Aorta (tissue), 5 donors: ENCODE measurements around the gene CCDC12. TPM values are rescaled to one million over a fixed set of nuclear protein-coding genes. Genes with fewer than 3 reads are reported as not detected.
A peak's percentile ranks its signal among the peaks of the same experiment; 100 is the strongest.

Experiments
- ATAC-seq: fragments of 200-7000 bp; cut with Tn5 transposase; one replicate; pipeline ENCODE4 v1.9.1; 2022; ENCODE audit warnings: moderate library complexity; ENCODE audit not compliant: low FRiP score
- DNase-seq, 2 donors: peaks; one replicate each; pipeline ENCODE4 v3.0.0-alpha.2; 2020
- H3K27ac ChIP-seq, 2 donors: one replicate each; pipeline ENCODE4 v1.5.1; 2013; ENCODE audit warnings: low read length in 2 of 2, mild to moderate bottlenecking in 2 of 2, moderate library complexity in 2 of 2, control low read depth in 1 of 2, inconsistent platforms in 1 of 2, low read depth in 1 of 2
- H3K27me3 ChIP-seq, 2 donors: one replicate each; pipeline ENCODE4 v1.6.1; 2013; ENCODE audit warnings: control low read depth in 1 of 2, low read length in 1 of 2, mild to moderate bottlenecking in 1 of 2, moderate library complexity in 1 of 2; ENCODE audit not compliant: insufficient read depth in 2 of 2, control insufficient read depth in 1 of 2
- H3K36me3 ChIP-seq, 2 donors: one replicate each; pipeline ENCODE4 v1.6.1; 2013; ENCODE audit warnings: control low read depth in 1 of 2, low read length in 1 of 2, mild to moderate bottlenecking in 1 of 2; ENCODE audit not compliant: insufficient read depth in 2 of 2, control insufficient read depth in 1 of 2
- H3K4me1 ChIP-seq, 2 donors: one replicate each; pipeline ENCODE4 v1.6.1; 2013; ENCODE audit warnings: low read length in 2 of 2, control low read depth in 1 of 2, mild to moderate bottlenecking in 1 of 2, moderate library complexity in 1 of 2; ENCODE audit not compliant: insufficient read depth in 2 of 2, control insufficient read depth in 1 of 2
- H3K4me3 ChIP-seq, 2 donors: one replicate each; pipeline ENCODE4 v1.5.1; 2013; ENCODE audit warnings: low read length in 2 of 2, control low read depth in 1 of 2, mild to moderate bottlenecking in 1 of 2
- H3K9me3 ChIP-seq: one replicate; pipeline ENCODE4 v1.6.1; 2013; ENCODE audit warnings: mild to moderate bottlenecking, low read length; ENCODE audit not compliant: control insufficient read depth
- WGBS, 2 donors: extraction: QIAGEN DNeasy Blood & Tissue Kit; methylation state at CpG; one replicate each; pipeline ENCODE4 v1.1.7; 2013; 5-methylcytosine and 5-hydroxymethylcytosine counted together
- intact Hi-C, 2 donors: fragments of 100-400 bp; cut with DNase I; formaldehyde crosslinking; loops; one replicate each; pipeline versions ENCODE4 v1.14.2 to v1.15.0; 2022
- long read RNA-seq, 2 donors: library from polyadenylated mRNA; unstranded; transcript quantifications; one replicate each; pipeline ENCODE4 v2.0.0, GENCODE V29; 2020 to 2021
- polyA plus RNA-seq, 2 donors: library from polyadenylated mRNA; stranded (reverse); fragments of 200-250 nt; gene quantifications; one replicate each; pipeline ENCODE4 v1.2.3, GENCODE V29; 2013
- total RNA-seq, 2 donors: library from RNA; stranded (reverse); fragmentation: NEBNext Ultra II Directional; extraction: Animal tissue kit (Norgen Biotek cat#: 25700); gene quantifications; one replicate each; pipeline ENCODE4 v1.2.1, GENCODE V29; 2021
- donor health status: healthy with polysubstance abuse.
- donor health status: Bipolar disorder and iron deficiency.
- donor health status: DM: no; HTN: no; CAD: no.
- donor health status: DM: no; HTN: no; CAD: no.
- donor health status: DM: yes; HTN: yes; CAD: no.

Gene CCDC12
- total RNA-seq: 10 to 100 TPM; 30.5 to 35.9 TPM
- polyA plus RNA-seq: 10 to 100 TPM; 43.5 to 46.5 TPM
- long read RNA-seq, donor 1, transcript CCDC12-204 (2 exons, 572 nt): major isoform, 6 of 33 reads
- long read RNA-seq, donor 1, partial matches to known transcripts: 16 of 33 reads
- long read RNA-seq, donor 1, other reads (novel, unspliced or antisense): 9 of 33 reads
- long read RNA-seq, donor 2, partial matches to known transcripts: 11 of 19 reads
- long read RNA-seq, donor 2, other reads (novel, unspliced or antisense): 7 of 19 reads

- Histone ChIP-seq H3K36me3 (no peaks in the 10 kb centered on the region), H3K4me3 (peak within 1 kb of the TSS; percentile 67 to 86), H3K27ac (peak within 1 kb of the TSS in 1 of 2 donors; percentile 68), H3K4me1 (peaks cover 1 to 5% of the 10 kb centered on the region in 2 donors), H3K9me3 (no peaks in the 10 kb centered on the region), H3K27me3 (no peaks in the 10 kb centered on the region)
- ATAC-seq (peak; percentile 96), DNase-seq (peak; percentile 96 to 97)
- WGBS, 2 donors: 0% methylated on average over 63 to 64 of the region's 64 CpGs
- intact Hi-C loops: loop anchor here (1.0 to 2.0 kb wide), 2 partner anchors 41 to 42 kb away; no protein-coding TSS in a partner anchor
These were observed at the start of gene CCDC12 for GRCh38 chr3:46976326-46977190. Gene CCDC12 (minus strand): TSS chr3:46976745. CDS start chr3:46976732, 13 bp downstream.

DNA sequence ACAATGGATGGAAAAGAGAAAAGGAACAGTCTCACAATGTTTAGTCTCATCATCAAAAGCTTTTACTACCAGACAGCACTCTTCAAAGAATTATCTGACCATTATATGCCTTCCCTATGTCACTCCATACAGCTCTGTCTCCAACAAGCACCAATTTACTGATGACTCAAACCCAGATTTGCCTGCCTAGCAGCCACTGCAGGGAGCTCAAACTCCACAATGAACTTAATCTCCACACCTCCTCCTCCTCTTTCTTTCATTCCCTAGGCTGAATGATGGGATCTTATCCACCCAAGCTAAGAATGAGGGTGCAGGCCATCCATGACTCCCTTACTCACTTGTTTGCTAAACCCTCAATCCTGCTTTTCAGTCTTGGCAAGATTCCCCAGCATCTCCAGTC is 48.4 kb upstream of the CCDC12 start:
- no peak for ATAC-seq
- H3K27ac ChIP-seq: no peak overlapping the region

DNA sequence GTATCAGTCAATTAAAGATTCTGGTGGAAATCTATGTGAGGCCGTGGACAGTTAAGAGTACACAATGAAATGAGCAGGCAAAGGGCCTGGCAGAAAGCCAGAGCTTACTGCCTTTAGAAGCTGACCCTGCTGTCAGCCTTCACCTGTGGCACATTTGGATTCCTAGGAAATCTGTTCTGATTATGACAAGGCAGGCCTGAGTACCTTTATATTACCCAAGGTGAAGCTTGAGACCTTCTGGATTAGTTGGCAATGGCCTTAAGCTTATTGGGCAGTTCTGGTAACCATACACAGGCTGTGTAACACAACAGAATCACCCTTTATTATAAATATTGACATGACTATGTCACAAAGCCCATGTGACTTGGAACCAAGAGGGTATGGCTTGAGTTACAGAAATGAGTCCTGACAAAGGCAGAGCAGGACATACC is 46.1 kb upstream of the CCDC12 start:
- Histone ChIP-seq H3K4me1 (peaks cover 0 to 2% of the 10 kb centered on the region in 2 donors), H3K36me3 (peaks cover 0 to 3% of the 10 kb centered on the region in 2 donors), H3K4me3 (no peak overlapping the region), H3K27me3 (no peaks in the 10 kb centered on the region), H3K27ac (no peak overlapping the region), H3K9me3 (no peaks in the 10 kb centered on the region)
- intact Hi-C loops: no loop called here
- DNase-seq (no peak), ATAC-seq (no peak)
- WGBS, 2 donors: 57 to 67% methylated on average over 1 of the region's 1 CpG

More for the DNA sequence above, 48.4 kb upstream of the CCDC12 start:
- Histone ChIP-seq H3K36me3 (no peaks in the 10 kb centered on the region), H3K4me1 (no peaks in the 10 kb centered on the region), H3K9me3 (no peaks in the 10 kb centered on the region), H3K4me3 (no peak overlapping the region), H3K27me3 (no peaks in the 10 kb centered on the region)
- intact Hi-C loops: no loop called here
- no peak for DNase-seq

GRCh38 chr3:47020311-47020710 is 43.8 kb upstream of the CCDC12 start:
- no peak overlapping the region for H3K4me3 ChIP-seq
- no peaks in the 10 kb centered on the region for H3K9me3 ChIP-seq
- intact Hi-C loops: no loop called here
- H3K27me3 ChIP-seq: no peaks in the 10 kb centered on the region
- DNase-seq: no peak
- peaks cover 0 to 2% of the 10 kb centered on the region in 2 donors for H3K4me1 ChIP-seq
- 94% methylated on average over 4 of the region's 4 CpGs for WGBS, 2 donors
- no peak for ATAC-seq
- peaks cover 6% of the 10 kb centered on the region in 2 donors for H3K36me3 ChIP-seq
- no peak overlapping the region for H3K27ac ChIP-seq

- peaks cover 0 to 2% of the 10 kb centered on the region in 2 donors for H3K4me1 ChIP-seq
- DNase-seq (no peak), ATAC-seq (no peak)
- H3K27me3 ChIP-seq: no peaks in the 10 kb centered on the region
- H3K9me3 ChIP-seq: no peaks in the 10 kb centered on the region
- no peak overlapping the region for H3K27ac ChIP-seq
- no peak overlapping the region for H3K4me3 ChIP-seq
- intact Hi-C loops: no loop called here
- 88 to 91% methylated on average over 1 of the region's 1 CpG for WGBS, 2 donors
- H3K36me3 ChIP-seq: peaks cover 6 to 8% of the 10 kb centered on the region in 2 donors
These were observed 42.7 kb upstream of the CCDC12 start for GRCh38 chr3:47019201-47019600.

DNA sequence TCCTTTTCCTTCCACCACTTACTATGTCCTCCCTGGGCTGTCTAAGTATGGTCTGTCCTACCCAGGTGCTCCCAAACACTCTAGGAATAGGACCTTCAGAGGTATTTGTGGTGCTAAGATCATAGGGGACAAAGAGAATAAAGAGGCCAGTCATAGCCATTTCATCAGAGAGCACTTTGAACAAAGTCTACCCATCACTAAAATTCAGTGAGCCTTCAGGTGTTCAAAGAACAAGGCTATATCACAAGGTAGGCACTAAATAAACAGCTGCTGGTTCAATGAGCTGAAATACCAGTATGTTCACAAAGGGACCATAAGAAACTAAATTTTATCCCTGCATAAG is 41.7 kb upstream of the CCDC12 start:
- Histone ChIP-seq H3K9me3 (no peaks in the 10 kb centered on the region), H3K36me3 (peaks cover 6 to 8% of the 10 kb centered on the region in 2 donors), H3K27ac (no peak overlapping the region), H3K4me3 (no peak overlapping the region), H3K27me3 (no peaks in the 10 kb centered on the region), H3K4me1 (peaks cover 0 to 2% of the 10 kb centered on the region in 2 donors)
- DNase-seq (no peak), ATAC-seq (no peak)
- intact Hi-C loops: no loop called here

DNA sequence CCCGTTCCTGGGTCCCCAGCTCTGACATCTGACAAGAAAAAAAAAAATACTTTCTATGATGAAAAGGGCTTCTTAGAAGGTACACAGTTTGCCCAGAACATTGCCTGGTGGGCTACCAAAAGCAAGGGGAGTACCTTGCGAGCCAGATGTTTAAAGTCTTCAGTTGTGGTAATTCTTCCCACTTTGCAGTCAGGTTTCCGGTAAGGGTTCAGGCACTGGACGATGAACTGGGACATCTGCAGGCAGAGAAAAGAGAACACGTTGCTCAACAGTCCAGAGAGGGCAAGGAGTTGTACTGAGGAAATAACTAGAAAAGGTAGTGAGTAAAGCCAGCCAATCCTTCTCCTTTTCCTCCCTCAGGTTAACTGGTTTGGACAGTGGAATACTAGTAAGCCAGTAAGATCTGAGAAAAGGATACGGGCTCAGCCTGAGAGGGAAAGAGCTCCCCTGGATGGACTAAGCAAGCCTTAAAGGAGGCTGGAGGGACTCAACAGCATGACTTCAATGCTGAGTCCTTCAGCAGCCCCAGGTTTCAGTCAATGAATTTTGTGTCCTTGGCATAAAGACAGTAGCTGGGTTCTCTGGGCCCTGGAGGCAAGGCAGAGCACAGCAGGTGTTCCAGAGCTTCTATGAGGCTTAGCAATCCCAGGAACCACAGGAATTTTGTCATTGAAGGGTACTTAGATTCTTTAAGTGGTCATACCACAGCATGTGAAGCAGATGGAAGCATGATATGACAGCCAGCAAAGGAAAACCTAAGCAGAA is 41.1 kb upstream of the CCDC12 start:
- no peak for DNase-seq
- H3K4me3 ChIP-seq: no peak overlapping the region
- intact Hi-C loops: no loop called here
- ATAC-seq: no peak
- no peaks in the 10 kb centered on the region for H3K27me3 ChIP-seq
- peaks cover 0 to 2% of the 10 kb centered on the region in 2 donors for H3K4me1 ChIP-seq
- peaks cover 6 to 8% of the 10 kb centered on the region in 2 donors for H3K36me3 ChIP-seq
- 80 to 83% methylated on average over 6 of the region's 6 CpGs for WGBS, 2 donors
- no peaks in the 10 kb centered on the region for H3K9me3 ChIP-seq
- H3K27ac ChIP-seq: no peak overlapping the region

GRCh38 chr3:47016934-47017435 is 40.4 kb upstream of the CCDC12 start:
- Histone ChIP-seq H3K4me3 (no peak overlapping the region), H3K27ac (no peak overlapping the region), H3K36me3 (peaks cover 6 to 8% of the 10 kb centered on the region in 2 donors), H3K9me3 (no peaks in the 10 kb centered on the region), H3K4me1 (peaks cover 0 to 2% of the 10 kb centered on the region in 2 donors), H3K27me3 (no peaks in the 10 kb centered on the region)
- no peak for ATAC-seq
- intact Hi-C loops: no loop called here
- no peak for DNase-seq
- 52 to 80% methylated on average over 1 of the region's 1 CpG for WGBS, 2 donors
